ENCODE data around the gene HOXA4. TPM values are rescaled to one million over a fixed set of nuclear protein-coding genes. Genes with fewer than 3 reads are reported as not detected.

Gene HOXA4
- total and polyA plus RNA-seq, 2 of the 4 experiments (the other 2 are of a cell fraction): 0.36 to 8.0 TPM

GRCh38 chr7:27163288-27164044 is 32.9 kb upstream of the HOXA4 start:
- DNase-seq: no peak
- H2BK5ac ChIP-seq (ENCODE audit: low read depth, low read length, poor library complexity, severe bottlenecking): no peak overlapping the region
- ChIA-PET CTCF (interaction anchor here (0.6 to 1.5 kb wide), 2 partner anchors 43 to 794 kb away, joined by 6 read pairs; no protein-coding TSS in a partner anchor), POLR2A (ENCODE audit: unreplicated experiment) (no interaction called here)
- H3K4ac ChIP-seq (ENCODE audit: low read depth, low read length): no peak overlapping the region
- H3K4me1 ChIP-seq (ENCODE audit: control insufficient read depth, insufficient read depth, low read length): no peaks in the 10 kb centered on the region; the same call in 1 of the 2 replicates
- H4K5ac ChIP-seq (ENCODE audit: low read depth, low read length): no peak overlapping the region
- no peak overlapping the region for H3K18ac ChIP-seq (ENCODE audit: low read depth, low read length)
- no peak overlapping the region for H2AK5ac ChIP-seq (ENCODE audit: low read depth, low read length)
- H3K27ac ChIP-seq (ENCODE audit: insufficient read depth, low read length): no peak overlapping the region
- H2AFZ ChIP-seq (replicated peaks; ENCODE audit: low read length, poor library complexity): peak overlapping the region; percentile 69
- H3K56ac ChIP-seq (ENCODE audit: extremely low read depth, insufficient read depth, low read length): no peak overlapping the region
- no peaks in the 10 kb centered on the region for H3K9me1 ChIP-seq (ENCODE audit: insufficient read depth, low read length)
- H2BK120ac ChIP-seq (ENCODE audit: low read depth, low read length): no peak overlapping the region
- H3K27me3 ChIP-seq (ENCODE audit: control insufficient read depth, insufficient read depth, low read length): peaks cover 56% of the 10 kb centered on the region
- TF ChIP-seq FOS (IDR thresholded peaks at IDR 0.05; ENCODE audit: low read depth, low read length) (no peak), ELK1 (IDR thresholded peaks at IDR 0.05; ENCODE audit: borderline replicate concordance, low read depth, low read length) (no peak), MXI1 (IDR thresholded peaks at IDR 0.05; ENCODE audit: borderline replicate concordance, low read depth, low read length) (no peak), MAZ (IDR thresholded peaks at IDR 0.05; ENCODE audit: borderline replicate concordance, low read depth, low read length) (no peak), BHLHE40 (IDR thresholded peaks at IDR 0.05; ENCODE audit: low read depth, low read length) (no peak), SMC3 (IDR thresholded peaks at IDR 0.05; ENCODE audit: low read depth, low read length) (no peak), RAD21 (IDR thresholded peaks at IDR 0.05; ENCODE audit: low read length) (no peak), RCOR1 (IDR thresholded peaks at IDR 0.05; ENCODE audit: insufficient replicate concordance, low read length) (no peak)
- 81% methylated on average over 5 of the region's 24 CpGs; no CpG with 5 or more reads in 1 of the 2 experiments for WGBS, 2 experiments (ENCODE audit: extremely low coverage in 2 of 2, insufficient read length in 1 of 2)
- no peak overlapping the region for H2BK15ac ChIP-seq (ENCODE audit: low read depth, low read length)
- in situ Hi-C loops (cut with MboI; ENCODE audit: low sequenced_read_pairs): no loop called here
- no peak overlapping the region for H4K8ac ChIP-seq (ENCODE audit: low read depth in 2 of 2, low read length in 2 of 2)
- no peak overlapping the region for H2BK20ac ChIP-seq (ENCODE audit: low read depth, low read length)
- dilution Hi-C loops (cut with HindIII; ENCODE audit: low sequenced_read_pairs, unreplicated experiment): no loop called here
- H3K4me3 ChIP-seq (ENCODE audit: insufficient read depth, low read depth, low read length): no peak overlapping the region
- H3K9ac ChIP-seq (ENCODE audit: low read depth, low read length): no peak overlapping the region
- no peak overlapping the region for H3K4me2 ChIP-seq (ENCODE audit: low read depth, low read length)
- BruUV-seq (replicated peaks): no TSS peak
- intact Hi-C loops (cut with micrococcal nuclease): loop anchor here (5.0 to 10.0 kb wide), 2 partner anchors 961 to 1909 kb away; partner anchors contain the start of genes CBX3 and HNRNPA2B1
- no peak overlapping the region for H3K23ac ChIP-seq (ENCODE audit: low read depth, low read length)
- H3K79me1 ChIP-seq (ENCODE audit: low read depth in 1 of 2, low read length in 2 of 2): no peaks in the 10 kb centered on the region
- H3K36me3 ChIP-seq (ENCODE audit: control insufficient read depth, insufficient read depth, low read length): no peaks in the 10 kb centered on the region
- H3K9me3 ChIP-seq (ENCODE audit: control insufficient read depth, insufficient read depth, low read length): peaks cover 16% of the 10 kb centered on the region
- H3K14ac ChIP-seq (replicated peaks; ENCODE audit: low read depth, low read length): no peak overlapping the region
- H4K91ac ChIP-seq (ENCODE audit: insufficient read depth, low read depth, low read length): no peak overlapping the region; the same call in 1 of the 2 replicates
- no peaks in the 10 kb centered on the region for H4K20me1 ChIP-seq (ENCODE audit: insufficient read depth, low read length)
- no peak for ATAC-seq (ENCODE audit: low read depth)
- H2AK9ac ChIP-seq (replicated peaks; ENCODE audit: low read depth, low read length, poor library complexity): peak overlapping the region; percentile 33

Measured in IMR-90 (cell line).